Muscle of back (tissue), 11 donors: ENCODE data around the gene MAP3K2. TPM values are rescaled to one million over a fixed set of nuclear protein-coding genes. Genes with fewer than 3 reads are reported as not detected.

Experiments used
- DNase-seq, 3 donors: peaks; one replicate each; pipeline versions ENCODE4 v3.0.0 to v3.0.0-alpha.2; 2013
- polyA plus RNA-seq, 10 donors: library from polyadenylated mRNA; unstranded; fragments of 120-200 nt; gene quantifications; one replicate each; pipeline ENCODE4 v1.2.1, GENCODE V29; 2013; ENCODE audit not compliant: insufficient read length in 10 of 10

The MAP3K2 gene
- polyA plus RNA-seq, 10 donors = 13.1 to 20.1 (median 17.4) TPM

- peak; percentile 85 to 95 (median 90) for DNase-seq
Measured at GRCh38 chr2:127293748-127294562, 93.8 kb downstream of the MAP3K2 start, which contains the start of gene ERCC3. TSS of gene ERCC3 (minus strand) at chr2:127294144. CDS start at chr2:127294081, 63 bp downstream.

- no peak for DNase-seq
Measured at GRCh38 chr2:127293386-127293747, 94.4 kb downstream of the MAP3K2 start.

GRCh38 chr2:127288274-127288673, 99.5 kb downstream of the MAP3K2 start:
- no peak for DNase-seq

GRCh38 chr2:127283275-127283674, 104.5 kb downstream of the MAP3K2 start:
- no peak for DNase-seq

- no peak for DNase-seq
Measured at GRCh38 chr2:127280693-127281092, 107.1 kb downstream of the MAP3K2 start.

GRCh38 chr2:127279781-127280180, 108.0 kb downstream of the MAP3K2 start:
- DNase-seq = no peak

- DNase-seq = no peak
Measured at GRCh38 chr2:127278959-127279358, 108.8 kb downstream of the MAP3K2 start.

GRCh38 chr2:127277028-127277427, 110.7 kb downstream of the MAP3K2 start:
- no peak for DNase-seq

- no peak for DNase-seq
Measured at GRCh38 chr2:127275789-127276188, 112.0 kb downstream of the MAP3K2 start.

GRCh38 chr2:127275356-127275755, 112.4 kb downstream of the MAP3K2 start:
- DNase-seq = no peak

- no peak for DNase-seq
Measured at GRCh38 chr2:127270663-127271062, 117.1 kb downstream of the MAP3K2 start.

- peak; percentile 36 to 69 (median 38) for DNase-seq
Measured at GRCh38 chr2:127261804-127262406, 125.9 kb downstream of the MAP3K2 start.

- DNase-seq = no peak
Measured at GRCh38 chr2:127259355-127259754, 128.4 kb downstream of the MAP3K2 start.

- no peak for DNase-seq
Measured at GRCh38 chr2:127256866-127257265, 130.9 kb downstream of the MAP3K2 start.

- no peak for DNase-seq
Measured at GRCh38 chr2:127256381-127256780, 131.4 kb downstream of the MAP3K2 start.

GRCh38 chr2:127255721-127256120, 132.1 kb downstream of the MAP3K2 start:
- no peak for DNase-seq

GRCh38 chr2:127255146-127255545, 132.6 kb downstream of the MAP3K2 start:
- DNase-seq = peak; percentile 18 to 82 (median 58)

- peak in 1 of 3 donors; percentile 33 for DNase-seq
Measured at GRCh38 chr2:127254386-127254981, 133.3 kb downstream of the MAP3K2 start.
